K562 (cell line): Measurements from ENCODE around the gene FAM83B. TPM values are rescaled to one million over a fixed set of nuclear protein-coding genes. Genes with fewer than 3 reads are reported as not detected.
"Not testable (repeated sequence)": the region's sequence is repeated elsewhere in the genome, so short reads cannot be mapped to it uniquely, and the experiment has no call there.

Experiments
- ATAC-seq: fragments of 200-7000 bp; cut with Tn5 transposase; 3 replicates; pipeline ENCODE4 v1.9.1; 2020; ENCODE audit warnings: moderate library complexity
- BruUV-seq: library from RNA; stranded (reverse); fragments of 400-500 nt; replicated peaks from 2 replicates; lab custom pipeline; 2021; lab: Mats Ljungman, UMichigan
- CTCF ChIA-PET: fragments of 300-600 bp; formaldehyde crosslinking; extraction: SDS; loops from one replicate; lab custom pipeline; 2021; ENCODE audit warnings: low intra/inter-chr PET ratio; lab: Yijun Ruan, JAX
- POLR2A ChIA-PET: fragments of 300-600, 350-650 bp; sonication (Branson Sonifier 250); formaldehyde crosslinking; extraction: SDS; loops from one replicate; lab custom pipeline; 2021; ENCODE audit warnings: antibody characterized with exemption, inconsistent platforms; lab: Yijun Ruan, JAX
- DNase-seq, 4 experiments: peaks; one replicate each; pipeline versions ENCODE4 v3.0.0 to v3.0.0-alpha.2; 2011 to 2018; ENCODE audit warnings: low spot score in 3 of 4, mixed read lengths in 3 of 4; ENCODE audit errors: extremely low read depth in 1 of 4
- FAIRE-seq: peaks from 2 replicates; lab custom pipeline; 2011; peaks lifted over from hg19 to GRCh38; lab: Jason Lieb, UNC
- H2AFZ ChIP-seq: 2 replicates; pipeline ENCODE4 v1.6.0; 2011; ENCODE audit warnings: low read depth, low read length, control low read depth, inconsistent platforms
- H3K27ac ChIP-seq: fragments of 200-600 bp; 3 replicates; pipeline ENCODE4 v1.8.0; 2011; ENCODE audit warnings: low read depth, mild to moderate bottlenecking, control low read depth, inconsistent platforms, low read length, moderate library complexity, mixed read lengths; ENCODE audit errors: extremely low read depth
- H3K27me3 ChIP-seq, 2 experiments: fragments of 300-600 bp in 1 of 2; 2 replicates in 1 of 2; 3 replicates in 1 of 2; pipeline versions ENCODE4 v1.6.0 to v1.8.0; 2011; ENCODE audit warnings: inconsistent platforms in 2 of 2, low read length in 2 of 2, mild to moderate bottlenecking in 1 of 2, mixed read lengths in 1 of 2, moderate library complexity in 1 of 2; ENCODE audit not compliant: control insufficient read depth in 2 of 2, insufficient read depth in 2 of 2
- H3K36me3 ChIP-seq: fragments of 300-600 bp; 3 replicates; pipeline ENCODE4 v1.8.0; 2011; ENCODE audit warnings: mild to moderate bottlenecking, low read length, inconsistent platforms; ENCODE audit not compliant: control insufficient read depth, insufficient read depth
- H3K4me1 ChIP-seq, 2 experiments: fragments of 200-600 bp in 1 of 2; replicated peaks in 1 of 2; 2 replicates in 1 of 2; 3 replicates in 1 of 2; pipeline versions ENCODE4 v1.5.1 to v1.8.0; 2011; ENCODE audit warnings: inconsistent platforms in 2 of 2, low read length in 2 of 2, mild to moderate bottlenecking in 1 of 2, mixed read lengths in 1 of 2, moderate library complexity in 1 of 2; ENCODE audit not compliant: control insufficient read depth in 2 of 2, insufficient read depth in 2 of 2
- H3K4me2 ChIP-seq: 2 replicates; pipeline ENCODE4 v1.6.1; 2011; ENCODE audit warnings: low read length, control low read depth, inconsistent platforms, mixed read lengths; ENCODE audit not compliant: insufficient read depth
- H3K4me3 ChIP-seq: fragments of 200-600 bp; sonication (generic), shearing (Covaris generic); 2 replicates; pipeline ENCODE4 v1.5.1; 2016; ENCODE audit warnings: control low read depth, inconsistent platforms
- H3K79me2 ChIP-seq: fragments of 200-600 bp; 3 replicates; pipeline ENCODE4 v1.8.0; 2011; ENCODE audit warnings: low read length, inconsistent platforms; ENCODE audit not compliant: control insufficient read depth, insufficient read depth
- H3K9ac ChIP-seq, 2 experiments: 2 replicates each; pipeline versions ENCODE4 v1.6.0 to v1.6.1; 2011; ENCODE audit warnings: low read depth in 2 of 2, low read length in 2 of 2, control low read depth in 1 of 2, inconsistent platforms in 1 of 2, mild to moderate bottlenecking in 1 of 2, mixed read lengths in 1 of 2; ENCODE audit not compliant: insufficient read depth in 1 of 2
- H3K9me1 ChIP-seq: one replicate; pipeline ENCODE4 v1.6.0; 2011; ENCODE audit warnings: inconsistent platforms, mild to moderate bottlenecking, low read length, moderate library complexity; ENCODE audit not compliant: control insufficient read depth, insufficient read depth
- H3K9me3 ChIP-seq: replicated peaks from 2 replicates; pipeline ENCODE4 v1.5.1; 2011; ENCODE audit warnings: low read depth, low read length, inconsistent platforms; ENCODE audit not compliant: control insufficient read depth, insufficient read depth
- H4K20me1 ChIP-seq: replicated peaks from 2 replicates; pipeline ENCODE4 v1.6.1; 2011; ENCODE audit warnings: low read length, inconsistent platforms, mixed read lengths; ENCODE audit not compliant: control insufficient read depth, insufficient read depth
- BCL6 ChIP-seq: fragments of 250-450 bp; sonication (Bioruptor Pico); IDR thresholded peaks from 2 replicates; pipeline ENCODE4 v1.4.0; 2020
- BRCA1 ChIP-seq, 2 experiments: fragments of 450-650 bp in 1 of 2; sonication (generic) in 1 of 2; formaldehyde crosslinking in 1 of 2; IDR thresholded peaks; 2 replicates each; pipeline versions ENCODE4 v1.5.0 to v1.6.1; 2017 to 2020; ENCODE audit warnings: mild to moderate bottlenecking in 1 of 2, missing genetic modification reagents in 1 of 2
- BRD4 ChIP-seq: fragments of 200-600 bp; sonication (generic); IDR thresholded peaks from 2 replicates; pipeline ENCODE4 v1.6.1; 2017; ENCODE audit warnings: inconsistent platforms
- HLTF ChIP-seq: fragments of 450-650 bp; IDR thresholded peaks from 2 replicates; pipeline ENCODE4 v1.6.1; 2016
- MTA2 ChIP-seq: fragments of 450-650 bp; IDR thresholded peaks from 2 replicates; pipeline ENCODE4 v1.6.1; 2016; ENCODE audit warnings: low read depth
- MTA3 ChIP-seq: fragments of 450-650 bp; formaldehyde crosslinking; IDR thresholded peaks from 2 replicates; pipeline ENCODE4 v1.6.1; 2017; ENCODE audit warnings: mild to moderate bottlenecking, borderline replicate concordance
- NCOA1 ChIP-seq: fragments of 450-650 bp; IDR thresholded peaks from 2 replicates; pipeline ENCODE4 v1.6.1; 2016; ENCODE audit warnings: low read depth
- RHOXF2B ChIP-seq: fragments of 250-450 bp; sonication (Bioruptor Pico); conservative IDR thresholded peaks from 2 replicates; pipeline ENCODE4 v1.5.1; 2021
- ZKSCAN3 ChIP-seq: fragments of 250-450 bp; sonication (Bioruptor Pico); IDR thresholded peaks from 2 replicates; pipeline ENCODE4 v1.4.0; 2020
- ZZZ3 ChIP-seq: fragments of 450-650 bp; IDR thresholded peaks from 2 replicates; pipeline ENCODE4 v1.6.1; 2016; ENCODE audit warnings: antibody characterized with exemption, mild to moderate bottlenecking, moderate library complexity
- WGBS: fragments of 100-300 bp; shearing (Covaris generic); methylation state at CpG from one replicate; pipeline ENCODE4 v1.1.6; 2016; ENCODE audit warnings: low coverage, mixed read lengths; ENCODE audit not compliant: insufficient coverage; ENCODE audit errors: missing lambda C conversion rate; 5-methylcytosine and 5-hydroxymethylcytosine counted together
- in situ Hi-C: fragments of 300-500 bp; cut with MboI; formaldehyde crosslinking; loops from 4 replicates; pipeline ENCODE4 v1.15.0; 2018; ENCODE audit warnings: inconsistent platforms, mixed read lengths
- intact Hi-C: fragments of 100-400 bp; cut with micrococcal nuclease; formaldehyde crosslinking; loops from 2 replicates; pipeline ENCODE4 v1.14.2; 2022
- polyA plus RNA-seq, 8 experiments: library from polyadenylated mRNA; depleted of rRNA in 4 of 8; stranded (reverse) in 5 of 8; unstranded in 3 of 8; fragments of >200 nt; fragmentation: Nextera tagmentation in 2 of 8; fragmentation: Illumina TruSeq in 1 of 8; extraction: Ambion mirVana in 2 of 8; extraction: Trizol in 1 of 8; gene quantifications; 2 replicates each; pipeline versions ENCODE4 v1.2.1 to v1.2.3, GENCODE V29; 2011 to 2014; ENCODE audit warnings: inconsistent platforms in 1 of 8, missing spikeins in 1 of 8
- total RNA-seq, 7 experiments: library from RNA; depleted of rRNA in 6 of 7; stranded (reverse); fragments of >200 nt in 6 of 7; fragmentation: Illumina TruSeq in 2 of 7; extraction: Trizol in 2 of 7; gene quantifications; 2 replicates each; pipeline versions ENCODE4 v1.2.1 to v1.2.3, GENCODE V29; 2011 to 2021; ENCODE audit warnings: low replicate concordance in 1 of 7
- TF ChIP-seq, protein P1 (sequence below): sonication (generic); formaldehyde crosslinking; IDR thresholded peaks from 2 replicates; pipeline ENCODE4 v1.8.0; 2023; ENCODE audit warnings: mild to moderate bottlenecking, missing genetic modification reagents

Gene FAM83B
- total and polyA plus RNA-seq, 9 of the 15 experiments (the other 6 are each of a cell fraction or from before 2014, with no cell fraction given): not detected

- WGBS: 0% methylated on average over 1 of the region's 1 CpG
- no peaks in the 10 kb centered on the region for H3K79me2 ChIP-seq
- no peak overlapping the region for H2AFZ ChIP-seq
- in situ Hi-C loops: no loop called here
- TF ChIP-seq MTA3 (no peak), BCL6 (CRISPR knock-in tag) (no peak), BRD4 (no peak), ZKSCAN3 (CRISPR knock-in tag) (no peak), NCOA1 (no peak), ZZZ3 (no peak), HLTF (no peak), MTA2 (no peak), RHOXF2B (CRISPR knock-in tag) (no peak), BRCA1 (IDR thresholded peaks at IDR 0.05) (no peak), BRCA1 (CRISPR knock-in tag; IDR thresholded peaks at IDR 0.05) (no peak)
- TF ChIP-seq, protein P1, sequence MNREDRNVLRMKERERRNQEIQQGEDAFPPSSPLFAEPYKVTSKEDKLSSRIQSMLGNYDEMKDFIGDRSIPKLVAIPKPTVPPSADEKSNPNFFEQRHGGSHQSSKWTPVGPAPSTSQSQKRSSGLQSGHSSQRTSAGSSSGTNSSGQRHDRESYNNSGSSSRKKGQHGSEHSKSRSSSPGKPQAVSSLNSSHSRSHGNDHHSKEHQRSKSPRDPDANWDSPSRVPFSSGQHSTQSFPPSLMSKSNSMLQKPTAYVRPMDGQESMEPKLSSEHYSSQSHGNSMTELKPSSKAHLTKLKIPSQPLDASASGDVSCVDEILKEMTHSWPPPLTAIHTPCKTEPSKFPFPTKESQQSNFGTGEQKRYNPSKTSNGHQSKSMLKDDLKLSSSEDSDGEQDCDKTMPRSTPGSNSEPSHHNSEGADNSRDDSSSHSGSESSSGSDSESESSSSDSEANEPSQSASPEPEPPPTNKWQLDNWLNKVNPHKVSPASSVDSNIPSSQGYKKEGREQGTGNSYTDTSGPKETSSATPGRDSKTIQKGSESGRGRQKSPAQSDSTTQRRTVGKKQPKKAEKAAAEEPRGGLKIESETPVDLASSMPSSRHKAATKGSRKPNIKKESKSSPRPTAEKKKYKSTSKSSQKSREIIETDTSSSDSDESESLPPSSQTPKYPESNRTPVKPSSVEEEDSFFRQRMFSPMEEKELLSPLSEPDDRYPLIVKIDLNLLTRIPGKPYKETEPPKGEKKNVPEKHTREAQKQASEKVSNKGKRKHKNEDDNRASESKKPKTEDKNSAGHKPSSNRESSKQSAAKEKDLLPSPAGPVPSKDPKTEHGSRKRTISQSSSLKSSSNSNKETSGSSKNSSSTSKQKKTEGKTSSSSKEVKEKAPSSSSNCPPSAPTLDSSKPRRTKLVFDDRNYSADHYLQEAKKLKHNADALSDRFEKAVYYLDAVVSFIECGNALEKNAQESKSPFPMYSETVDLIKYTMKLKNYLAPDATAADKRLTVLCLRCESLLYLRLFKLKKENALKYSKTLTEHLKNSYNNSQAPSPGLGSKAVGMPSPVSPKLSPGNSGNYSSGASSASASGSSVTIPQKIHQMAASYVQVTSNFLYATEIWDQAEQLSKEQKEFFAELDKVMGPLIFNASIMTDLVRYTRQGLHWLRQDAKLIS (CRISPR knock-in tag): no peak
- TF ChIP-seq, all 486 proteins: peak for 0
- Histone ChIP-seq H3K36me3 (no peaks in the 10 kb centered on the region), H3K9me1 (no peaks in the 10 kb centered on the region), H3K27me3 (no peaks in the 10 kb centered on the region), H4K20me1 (no peaks in the 10 kb centered on the region), H3K4me3 (no peak overlapping the region), H3K4me2 (no peak overlapping the region), H3K9me3 (no peaks in the 10 kb centered on the region), H3K4me1 (no peaks in the 10 kb centered on the region), H3K27ac (no peak overlapping the region), H3K9ac (no peak overlapping the region)
- DNase-seq (no peak), FAIRE-seq (no peak), ATAC-seq (no peak)
- CTCF ChIA-PET: no interaction called here
- BruUV-seq: no TSS peak
- POLR2A ChIA-PET: no interaction called here
- intact Hi-C loops: no loop called here
Measured at GRCh38 chr6:54881067-54881730, 34.6 kb downstream of the FAM83B start.

- intact Hi-C loops, CTCF ChIA-PET, BruUV-seq: not testable (repeated sequence)
Measured at GRCh38 chr6:54881891-54882290, 35.3 kb downstream of the FAM83B start.

More at GRCh38 chr6:54881891-54882290, 35.3 kb downstream of the FAM83B start:
- H3K4me2 ChIP-seq, FAIRE-seq, H3K79me2 ChIP-seq, in situ Hi-C loops, H3K27ac ChIP-seq, H2AFZ ChIP-seq, H3K9me3 ChIP-seq, H3K9me1 ChIP-seq, H4K20me1 ChIP-seq, DNase-seq, H3K4me1 ChIP-seq, ATAC-seq, H3K27me3 ChIP-seq, H3K9ac ChIP-seq, H3K4me3 ChIP-seq, H3K36me3 ChIP-seq, POLR2A ChIA-PET: not testable (repeated sequence)
- WGBS: 0% methylated on average over 2 of the region's 3 CpGs
